GM21526 (cell line): ENCODE data around the gene AUTS2.
"Not testable (repeated sequence)": the region's sequence is repeated elsewhere in the genome, so short reads cannot be mapped to it uniquely, and the experiment has no call there.

Source experiments
- ATAC-seq: cut with Tn5 transposase; IDR thresholded peaks from one replicate; pipeline ENCODE4 v1.9.1; 2021; ENCODE audit warnings: moderate library complexity; ENCODE audit not compliant: unreplicated experiment, low FRiP score

The AUTS2 gene

DNA sequence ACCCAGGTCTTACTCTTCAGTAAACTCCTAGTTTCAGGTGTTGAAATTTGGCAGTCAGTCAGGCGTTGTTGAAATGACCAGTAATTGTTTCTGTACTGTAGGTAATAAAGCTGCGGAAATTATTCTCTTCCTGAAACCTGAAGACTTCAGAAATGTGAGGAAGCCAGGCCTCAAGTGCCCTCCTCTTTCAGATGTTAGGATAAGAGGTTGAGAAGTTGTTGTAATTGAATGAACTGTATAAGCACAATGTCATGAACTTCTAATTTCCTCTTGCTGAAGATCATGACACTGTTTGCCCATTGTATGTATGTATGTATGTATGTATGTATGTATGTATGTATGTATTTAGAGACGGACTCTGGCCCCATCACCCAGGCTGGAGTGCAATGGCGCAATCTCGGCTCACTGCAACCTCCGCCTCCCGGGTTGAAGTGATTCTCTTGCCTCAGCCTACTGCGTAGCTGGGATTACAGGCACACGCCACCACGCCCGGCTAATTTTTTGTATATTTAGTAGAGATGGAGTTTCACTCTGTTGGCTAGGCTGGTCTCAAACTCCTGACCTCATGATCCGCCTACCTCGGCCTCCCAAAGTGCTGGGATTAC is 1131.4 kb downstream of the AUTS2 start:
- ATAC-seq = not testable (repeated sequence)

- ATAC-seq = no peak
Measured at GRCh38 chr7:70730451-70731110, 1132.3 kb downstream of the AUTS2 start.

DNA sequence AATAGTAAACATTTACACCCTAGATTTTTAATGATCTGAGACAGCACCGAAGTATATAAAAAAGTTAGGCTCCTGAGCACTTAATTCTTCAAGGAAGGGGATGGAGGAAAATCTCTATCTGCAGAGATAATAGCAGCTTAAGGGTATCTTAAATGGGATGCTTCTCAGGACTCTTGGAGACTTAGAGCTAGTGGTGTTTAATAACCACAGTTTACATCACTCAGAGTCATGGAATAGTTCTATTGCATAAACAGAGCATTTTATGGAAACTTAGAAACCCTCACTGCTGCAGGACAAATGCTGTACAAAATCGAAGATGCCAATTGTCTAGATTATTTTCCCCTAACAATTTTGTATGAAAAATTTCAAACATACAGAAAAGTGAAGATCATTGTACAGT is 1134.8 kb downstream of the AUTS2 start:
- ATAC-seq = no peak

DNA sequence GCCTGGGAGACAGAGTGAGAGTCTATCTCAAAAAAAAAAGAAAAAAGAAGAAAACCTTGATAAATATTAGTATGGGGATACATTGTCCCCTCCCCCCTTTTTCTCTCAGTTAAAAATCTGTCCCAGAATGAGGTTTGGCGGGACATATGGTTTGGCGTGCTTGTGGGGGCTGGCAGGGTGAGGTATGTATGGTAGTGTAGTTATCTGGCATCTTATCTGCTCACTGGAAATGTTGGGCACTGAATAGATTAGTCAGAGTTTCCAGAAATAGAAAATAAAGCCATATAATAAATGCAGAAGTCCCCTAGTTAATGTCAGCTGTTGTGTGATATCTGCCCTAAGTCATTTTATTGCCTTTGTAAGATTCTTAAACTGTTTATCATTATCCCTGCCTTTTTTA is 1136.1 kb downstream of the AUTS2 start:
- no peak for ATAC-seq

GRCh38 chr7:70735313-70735712 is 1137.0 kb downstream of the AUTS2 start:
- ATAC-seq = no peak

- no peak for ATAC-seq
Measured at GRCh38 chr7:70736715-70737460, 1138.6 kb downstream of the AUTS2 start.

DNA sequence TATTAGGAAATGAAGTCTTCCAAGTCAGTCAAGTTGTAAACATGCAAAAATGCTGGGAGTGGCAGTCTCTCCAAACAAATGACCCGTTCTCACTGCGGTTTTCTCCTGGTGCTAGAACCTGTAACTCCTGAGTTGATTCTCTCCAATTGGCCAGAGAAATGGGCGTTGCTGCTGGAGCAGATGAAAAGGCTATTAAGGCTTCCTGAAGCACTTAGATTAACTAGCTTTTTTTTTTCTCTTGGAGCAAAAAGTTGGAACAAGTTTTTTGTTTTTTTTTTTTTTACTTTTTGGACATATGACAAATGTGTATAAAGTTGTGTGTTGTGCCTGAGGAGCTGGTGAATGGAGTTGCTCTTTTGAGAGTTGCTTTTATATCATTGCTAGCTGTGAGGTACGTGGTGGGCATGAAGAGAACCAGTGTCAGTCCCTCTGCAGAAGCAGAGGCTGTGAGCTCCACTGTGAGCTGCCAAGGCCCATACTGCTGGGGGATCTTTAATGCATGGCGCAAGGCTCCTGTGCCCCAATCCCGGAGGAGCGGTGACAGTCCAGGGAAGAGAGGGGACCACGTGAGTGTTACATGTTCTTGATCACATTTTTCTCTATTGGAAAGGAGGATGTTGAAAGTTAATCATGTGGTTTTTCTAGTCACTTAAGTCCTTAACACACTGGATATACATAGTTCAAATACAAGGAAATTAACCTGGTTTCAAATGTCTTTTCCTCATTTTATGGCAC is 1140.0 kb downstream of the AUTS2 start:
- ATAC-seq = no peak

GRCh38 chr7:70739646-70740210 is 1141.5 kb downstream of the AUTS2 start:
- no peak for ATAC-seq

DNA sequence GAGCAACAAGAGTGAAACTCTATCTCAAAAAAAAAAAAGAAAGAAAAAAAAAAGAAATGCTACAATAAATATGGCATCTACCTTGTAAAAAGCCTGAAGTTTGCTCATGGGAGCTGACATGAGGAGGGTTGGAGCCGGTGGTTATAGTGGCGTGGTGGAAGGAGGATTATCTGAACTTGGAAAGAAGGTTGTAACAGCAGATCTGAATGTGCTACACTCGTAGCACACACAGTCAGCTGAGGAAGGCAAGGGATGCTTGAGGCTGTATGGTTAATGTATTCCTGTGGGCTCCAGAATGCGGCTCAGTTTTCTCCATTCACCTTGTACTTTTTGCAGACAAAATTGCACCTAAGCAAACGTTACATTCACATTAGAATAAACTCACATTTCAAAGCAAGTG is 1143.4 kb downstream of the AUTS2 start:
- no peak for ATAC-seq

DNA sequence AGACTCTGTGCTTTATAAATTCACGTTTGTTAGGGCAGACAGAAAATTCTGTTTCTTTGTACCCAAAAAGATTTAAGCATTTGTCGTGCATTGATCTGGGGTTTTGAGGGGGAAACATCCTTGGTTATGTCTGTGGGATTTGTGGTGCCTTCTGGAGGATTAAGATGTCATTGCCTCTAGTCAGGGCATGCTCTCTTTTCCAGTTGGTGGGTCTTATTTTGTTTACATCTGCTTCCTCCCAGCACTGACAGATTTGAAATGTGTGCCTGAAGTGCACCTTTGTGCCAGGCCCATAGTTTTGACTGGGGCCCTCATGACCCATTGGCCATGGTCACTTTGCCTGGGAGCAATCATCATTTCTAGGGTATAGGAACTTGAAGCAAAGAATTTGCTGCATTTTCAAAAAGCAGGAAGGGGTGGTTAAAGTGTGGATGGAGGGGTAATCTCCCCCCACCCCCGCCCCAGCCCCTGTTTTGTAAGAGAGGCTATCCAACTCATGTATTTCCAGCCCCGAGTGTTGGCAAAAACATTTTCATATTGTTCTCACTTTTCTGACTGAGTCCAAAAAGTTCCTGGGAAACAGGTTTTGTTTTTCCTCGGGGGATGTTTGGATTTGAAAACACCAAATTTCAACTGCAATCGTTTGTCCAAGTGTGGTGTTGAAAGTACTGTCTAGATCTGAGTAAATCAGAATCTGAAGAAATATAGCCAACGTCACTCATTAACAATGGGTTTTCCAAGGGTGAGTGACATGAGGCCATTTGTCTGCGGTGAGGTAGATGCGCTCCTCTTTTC is 1145.5 kb downstream of the AUTS2 start:
- ATAC-seq = no peak

- no peak for ATAC-seq
Measured at GRCh38 chr7:70744492-70744891, 1146.2 kb downstream of the AUTS2 start.

- no peak for ATAC-seq
Measured at GRCh38 chr7:70749831-70750230, 1151.6 kb downstream of the AUTS2 start.

- ATAC-seq = no peak
Measured at GRCh38 chr7:70751895-70752294, 1153.6 kb downstream of the AUTS2 start.

DNA sequence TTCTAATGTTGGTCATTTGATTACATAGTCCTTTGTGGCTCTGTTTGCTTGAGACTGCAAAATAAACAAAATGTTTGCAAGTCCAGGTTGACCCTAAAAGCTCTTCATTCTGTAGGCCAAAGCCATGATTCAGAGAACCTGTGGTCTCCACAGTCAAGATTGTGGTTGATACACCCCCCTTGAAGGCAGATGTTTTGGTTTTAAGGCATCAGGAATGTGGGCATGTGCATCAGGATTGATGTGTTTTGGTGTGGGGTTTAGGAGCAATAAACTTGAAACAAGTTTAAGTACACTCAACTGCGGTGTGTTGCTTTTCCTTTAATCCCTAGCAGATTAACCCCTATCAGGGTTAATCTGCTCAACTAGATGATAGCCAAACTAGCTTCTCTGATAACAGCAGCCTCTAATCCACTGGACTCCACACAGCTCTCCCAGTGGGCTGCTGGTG is 1154.5 kb downstream of the AUTS2 start:
- no peak for ATAC-seq

DNA sequence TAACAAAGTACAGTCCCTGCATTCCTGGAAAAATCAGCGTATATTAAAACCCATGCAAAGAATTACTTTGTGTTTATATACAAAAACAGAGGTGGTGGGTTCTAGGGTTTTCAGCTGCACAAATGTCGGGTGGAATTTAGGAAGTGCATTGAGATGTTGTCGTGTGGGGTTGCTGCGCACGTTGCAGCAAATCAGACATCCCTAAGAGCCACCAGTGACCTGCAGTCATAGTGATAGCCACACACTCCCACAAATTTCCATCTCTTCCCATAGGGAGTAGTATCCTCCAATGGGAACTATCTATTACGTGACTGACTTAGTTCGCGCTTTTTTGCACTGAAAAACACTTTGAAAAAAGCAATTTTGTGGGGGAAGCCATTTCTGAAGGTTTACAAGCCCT is 1158.5 kb downstream of the AUTS2 start:
- ATAC-seq = no peak

- ATAC-seq = no peak
Measured at GRCh38 chr7:70758646-70759045, 1160.4 kb downstream of the AUTS2 start.

DNA sequence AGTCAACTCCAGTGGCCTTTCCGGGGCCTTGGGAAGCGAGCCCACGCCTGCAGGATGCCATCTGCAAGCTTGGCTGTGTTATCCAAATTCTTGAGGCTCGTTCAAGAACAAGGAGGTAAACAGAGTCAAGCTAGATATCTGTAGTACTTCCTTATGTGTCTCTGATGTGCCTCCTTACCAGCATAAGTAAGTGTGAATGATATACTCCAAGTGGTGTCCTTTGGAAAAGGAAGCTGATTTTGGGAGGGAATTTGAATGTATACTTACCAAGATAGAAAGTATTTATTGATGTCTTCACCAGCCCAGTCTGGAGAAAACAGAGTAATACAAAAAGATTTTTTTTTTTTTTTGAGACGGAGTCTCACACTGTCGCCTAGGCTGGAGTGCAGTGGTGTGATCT is 1161.4 kb downstream of the AUTS2 start:
- ATAC-seq = no peak

- ATAC-seq = no peak
Measured at GRCh38 chr7:70761711-70762328, 1163.5 kb downstream of the AUTS2 start.

DNA sequence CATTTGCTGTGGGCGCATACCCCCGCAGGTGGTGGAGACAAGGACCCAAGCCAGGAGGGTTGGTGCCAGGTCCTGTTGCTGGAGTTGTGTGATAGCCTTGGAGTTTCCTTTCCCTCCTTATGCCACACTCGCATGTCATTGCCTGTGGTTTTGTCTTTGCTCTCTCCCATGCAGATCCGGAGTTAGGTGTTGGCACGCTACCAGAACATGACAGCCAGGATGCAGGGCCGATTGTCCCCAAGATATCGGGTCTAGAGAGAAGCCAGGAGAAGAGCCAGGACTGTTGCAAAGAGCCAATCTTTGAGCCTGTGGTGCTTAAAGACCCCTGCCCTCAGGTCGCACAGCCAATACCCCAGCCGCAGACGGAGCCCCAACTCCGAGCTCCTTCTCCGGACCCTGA is 1164.4 kb downstream of the AUTS2 start:
- no peak for ATAC-seq
